ENCODE measurements around the gene TDRD6.

The TDRD6 gene

GRCh38 chr6:46688117-46688965 lies 656 bp downstream of the TDRD6 start:
- no peak for DNase-seq (ENCODE audit: low read depth, low spot score)

GRCh38 chr6:46688966-46689335 lies 1.3 kb downstream of the TDRD6 start:
- DNase-seq (ENCODE audit: low read depth, low spot score) = no peak

- no peak for DNase-seq (ENCODE audit: low read depth, low spot score)
Observed at GRCh38 chr6:46689657-46690056, 2.0 kb downstream of the TDRD6 start.

- DNase-seq (ENCODE audit: low read depth, low spot score) = no peak
Observed at GRCh38 chr6:46690141-46690755, 2.6 kb downstream of the TDRD6 start.

- no peak for DNase-seq (ENCODE audit: low read depth, low spot score)
Observed at GRCh38 chr6:46690911-46691451, 3.3 kb downstream of the TDRD6 start.

GRCh38 chr6:46699970-46700369 lies 12.3 kb downstream of the TDRD6 start:
- DNase-seq (ENCODE audit: low read depth, low spot score) = no peak

GRCh38 chr6:46704562-46704961 lies 16.9 kb downstream of the TDRD6 start:
- no peak for DNase-seq (ENCODE audit: low read depth, low spot score)

- DNase-seq (ENCODE audit: low read depth, low spot score) = no peak
Observed at GRCh38 chr6:46706464-46706863, 18.8 kb downstream of the TDRD6 start.

- no peak for DNase-seq (ENCODE audit: low read depth, low spot score)
Observed at GRCh38 chr6:46711491-46711890, 23.8 kb downstream of the TDRD6 start.

GRCh38 chr6:46715141-46715540 lies 27.5 kb downstream of the TDRD6 start:
- DNase-seq (ENCODE audit: low read depth, low spot score) = no peak

- no peak for DNase-seq (ENCODE audit: low read depth, low spot score)
Observed at GRCh38 chr6:46719099-46719498, 31.4 kb downstream of the TDRD6 start.

GRCh38 chr6:46720401-46720800 lies 32.7 kb downstream of the TDRD6 start:
- DNase-seq (ENCODE audit: low read depth, low spot score) = no peak

GRCh38 chr6:46729787-46730326 lies 42.2 kb downstream of the TDRD6 start:
- DNase-seq (ENCODE audit: low read depth, low spot score) = no peak

GRCh38 chr6:46730921-46731461 lies 43.3 kb downstream of the TDRD6 start:
- DNase-seq (ENCODE audit: low read depth, low spot score) = no peak

GRCh38 chr6:46733341-46733801 lies 45.7 kb downstream of the TDRD6 start:
- no peak for DNase-seq (ENCODE audit: low read depth, low spot score)

GRCh38 chr6:46734867-46735719 lies 47.4 kb downstream of the TDRD6 start, which contains the start of gene PLA2G7:
Gene PLA2G7, minus strand, starts transcription at chr6:46735375. Its CDS starts 12,484 bp downstream, at chr6:46722891.
- DNase-seq (ENCODE audit: low read depth, low spot score) = no peak

GRCh38 chr6:46735720-46736031 lies 48.0 kb downstream of the TDRD6 start:
- no peak for DNase-seq (ENCODE audit: low read depth, low spot score)

GRCh38 chr6:46736906-46737305 lies 49.2 kb downstream of the TDRD6 start:
- DNase-seq (ENCODE audit: low read depth, low spot score) = no peak

- DNase-seq (ENCODE audit: low read depth, low spot score) = no peak
Observed at GRCh38 chr6:46741482-46741881, 53.8 kb downstream of the TDRD6 start.

- no peak for DNase-seq (ENCODE audit: low read depth, low spot score)
Observed at GRCh38 chr6:46741910-46742309, 54.2 kb downstream of the TDRD6 start.

- DNase-seq (ENCODE audit: low read depth, low spot score) = no peak
Observed at GRCh38 chr6:46743425-46744158, 55.9 kb downstream of the TDRD6 start.

Measured in brain pericyte (primary cell).